Activated naive CD4-positive, alpha-beta T cell treated with anti-CD3 and anti-CD28 coated beads for 36 hours (primary cell): Measurements from ENCODE around the gene RUVBL2. TPM values are rescaled to one million over a fixed set of nuclear protein-coding genes. Genes with fewer than 3 reads are reported as not detected.

Source experiments
- CTCF ChIA-PET: fragments of 350-600 bp; sonication (Branson Sonifier 250); formaldehyde crosslinking; loops from one replicate; lab custom pipeline; 2021; ENCODE audit warnings: antibody characterized with exemption; lab: Charles Lee
- DNase-seq: peaks from one replicate; pipeline ENCODE4 v3.0.0-alpha.2; 2020
- H3K27ac Mint-ChIP-seq: one replicate; pipeline ENCODE4 v1.8.0; 2021; ENCODE audit warnings: mild to moderate bottlenecking, mixed read lengths
- H3K27me3 Mint-ChIP-seq: one replicate; pipeline ENCODE4 v1.8.0; 2021; ENCODE audit warnings: low read depth, mixed read lengths
- H3K36me3 Mint-ChIP-seq: one replicate; pipeline ENCODE4 v1.8.0; 2021; ENCODE audit warnings: low read depth, mixed read lengths
- H3K4me1 Mint-ChIP-seq: one replicate; pipeline ENCODE4 v1.8.0; 2021; ENCODE audit warnings: low read depth, mixed read lengths
- H3K4me3 Mint-ChIP-seq: one replicate; pipeline ENCODE4 v1.8.0; 2021; ENCODE audit warnings: mild to moderate bottlenecking, moderate library complexity, mixed read lengths
- H3K9me3 Mint-ChIP-seq: one replicate; pipeline ENCODE4 v1.8.0; 2021; ENCODE audit warnings: mixed read lengths
- intact Hi-C: fragments of 100-400 bp; cut with micrococcal nuclease; formaldehyde crosslinking; loops from one replicate; pipeline ENCODE4 v1.15.1; 2023
- total RNA-seq, 2 experiments: library from RNA; stranded (reverse); gene quantifications; one replicate each; pipeline ENCODE4 v1.2.3, GENCODE V29; 2021

The RUVBL2 gene
- total RNA-seq, 2 experiments from 2014 or later = 119 to 126 TPM

DNA sequence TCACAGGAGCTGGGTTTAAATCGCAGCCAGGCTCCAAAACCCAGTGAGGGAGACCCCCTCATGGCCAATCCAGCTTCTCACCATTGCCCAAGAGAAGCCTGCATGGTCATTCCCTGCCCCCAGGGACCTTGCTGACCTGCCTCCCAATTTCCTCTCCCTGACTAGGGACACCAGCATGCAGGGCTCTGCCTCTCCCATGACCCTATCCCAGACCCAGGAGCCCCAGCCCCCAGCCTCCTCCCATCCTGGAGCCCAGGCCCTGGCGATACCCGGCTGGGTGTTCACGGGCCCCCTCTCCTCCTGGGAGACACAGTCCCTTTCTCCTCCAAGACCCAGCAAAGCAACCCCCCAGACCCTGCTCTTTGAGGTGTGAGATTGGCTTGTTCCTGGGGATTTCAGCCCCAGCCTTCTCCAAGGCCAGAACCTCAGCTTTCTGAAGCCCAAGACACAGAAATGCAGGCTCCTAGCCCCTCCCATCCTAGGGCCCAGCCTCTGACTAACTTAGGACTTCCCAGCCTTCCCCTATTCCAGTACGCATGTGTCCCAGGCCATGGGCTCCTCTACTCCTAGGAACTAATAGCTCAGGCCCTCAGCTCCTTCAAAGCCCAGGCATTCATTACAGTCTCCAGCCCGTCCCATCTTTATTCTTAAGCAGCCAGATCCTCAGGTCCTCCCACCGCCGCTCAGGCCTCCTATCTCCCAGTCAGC, 1.7 kb upstream of the RUVBL2 start:
- H3K4me3 Mint-ChIP-seq = peak overlapping the region; percentile 83
- H3K27ac Mint-ChIP-seq = peak overlapping the region; percentile 88
- no peak for DNase-seq
- H3K36me3 Mint-ChIP-seq = peaks cover 20% of the 10 kb centered on the region
- intact Hi-C loops = loop anchor here (2.0 to 10.0 kb wide), 6 partner anchors 27 to 627 kb away; partner anchors contain the start of genes CA11, LIN7B, SYNGR4 and TMEM143
- H3K9me3 Mint-ChIP-seq = no peaks in the 10 kb centered on the region
- H3K27me3 Mint-ChIP-seq = no peaks in the 10 kb centered on the region
- CTCF ChIA-PET = interaction anchor here (0.9 to 3.8 kb wide), 7 partner anchors 8 to 207 kb away, joined by 3 to 22 read pairs (median 8); partner anchors contain the start of gene LHB
- H3K4me1 Mint-ChIP-seq = peaks cover 51% of the 10 kb centered on the region

DNA sequence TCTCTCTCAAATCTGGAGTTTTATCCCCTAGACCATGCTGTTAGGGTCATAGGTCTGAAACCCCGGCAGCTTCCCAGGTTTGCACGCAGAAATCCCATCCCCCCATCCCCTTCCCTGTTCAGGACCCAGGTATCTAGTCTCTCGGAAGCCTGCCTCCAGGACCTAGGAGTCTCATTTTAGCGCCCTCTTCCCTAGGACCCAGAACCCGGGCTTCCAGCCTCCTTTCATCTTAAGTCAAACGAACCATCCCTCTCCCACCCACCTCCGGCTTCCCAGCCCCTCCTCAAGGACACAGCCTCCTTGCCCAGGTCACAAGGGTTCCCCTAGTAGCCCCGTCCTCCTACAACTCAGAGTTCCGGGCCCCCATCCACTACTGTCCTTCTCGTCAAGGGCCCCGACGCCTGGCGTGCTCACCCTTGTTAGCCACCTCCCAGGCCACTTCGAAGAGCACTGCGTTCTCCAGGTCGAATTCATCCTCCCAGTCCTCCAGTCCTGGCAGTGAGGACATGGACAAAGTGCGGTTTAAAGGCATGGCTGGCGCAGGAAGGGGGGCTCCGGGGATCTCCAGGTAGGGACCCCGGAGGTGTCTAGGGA, 1.0 kb upstream of the RUVBL2 start:
- H3K27me3 Mint-ChIP-seq = no peaks in the 10 kb centered on the region
- H3K36me3 Mint-ChIP-seq = peaks cover 21% of the 10 kb centered on the region
- peak; percentile 30 for DNase-seq
- CTCF ChIA-PET = interaction anchor here (0.7 to 3.8 kb wide), 23 partner anchors 9 to 206 kb away, joined by 3 to 22 read pairs (median 5); partner anchors contain the start of genes BCAT2, FTL, LHB and LIN7B
- H3K4me1 Mint-ChIP-seq = peaks cover 45% of the 10 kb centered on the region
- H3K9me3 Mint-ChIP-seq = no peaks in the 10 kb centered on the region
- intact Hi-C loops = loop anchor here (1.0 to 10.0 kb wide), 12 partner anchors 26 to 628 kb away; partner anchors contain the start of genes CA11, CGB2, FTL and LIN7B
- H3K27ac Mint-ChIP-seq = peak overlapping the region; percentile 88
- H3K4me3 Mint-ChIP-seq = peak overlapping the region; percentile 83

DNA sequence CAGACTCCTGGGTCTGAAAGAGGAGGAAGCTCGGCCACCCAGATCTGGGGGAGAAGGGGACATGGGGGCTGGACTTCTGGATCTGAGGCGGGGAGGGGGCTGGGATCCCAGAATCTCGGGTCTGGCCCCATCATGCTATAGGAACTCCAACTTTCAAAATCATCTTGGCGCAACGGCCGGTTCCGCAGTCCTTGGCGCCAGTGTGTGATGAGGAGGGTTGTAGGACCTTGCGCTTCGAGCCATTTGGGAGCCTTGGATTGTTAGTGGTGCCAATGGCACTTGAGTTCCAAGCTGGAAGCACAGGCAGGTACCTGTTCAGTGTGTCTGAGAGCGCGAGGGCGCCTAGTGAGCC, 324 bp downstream of the RUVBL2 start:
- peak overlapping the region; percentile 94 for H3K27ac Mint-ChIP-seq
- H3K4me1 Mint-ChIP-seq = peaks cover 41% of the 10 kb centered on the region
- peak overlapping the region; percentile 83 for H3K4me3 Mint-ChIP-seq
- intact Hi-C loops = loop anchor here (5.0 to 10.0 kb wide), 3 partner anchors 201 to 629 kb away; partner anchors contain the start of genes CA11, SYNGR4 and TMEM143
- peaks cover 17% of the 10 kb centered on the region for H3K36me3 Mint-ChIP-seq
- CTCF ChIA-PET = interaction anchor here (0.6 to 3.8 kb wide), 23 partner anchors 10 to 298 kb away, joined by 3 to 22 read pairs (median 5); partner anchors contain the start of genes BCAT2, CGB2, CGB7 and FTL
- no peak for DNase-seq
- no peaks in the 10 kb centered on the region for H3K27me3 Mint-ChIP-seq
- H3K9me3 Mint-ChIP-seq = no peaks in the 10 kb centered on the region

DNA sequence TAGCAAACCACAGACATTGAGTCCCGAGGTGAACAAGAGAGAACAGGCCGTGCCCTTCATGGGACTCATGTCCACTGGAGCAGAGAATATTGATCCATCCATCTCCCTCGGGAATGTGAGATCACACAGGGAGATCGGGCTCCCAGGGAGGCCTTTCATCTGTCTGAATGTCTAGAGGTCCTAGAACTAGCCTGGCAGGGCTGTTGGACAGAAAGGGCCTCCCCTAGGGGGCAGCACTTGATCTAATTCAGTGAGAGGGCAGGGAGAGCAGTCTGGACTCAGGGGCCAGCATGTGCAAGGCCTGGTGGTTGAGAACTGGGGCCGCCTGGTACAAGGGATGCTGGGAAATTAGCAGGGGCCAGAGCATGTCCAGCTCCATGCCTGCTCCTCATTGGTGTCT, 4.3 kb downstream of the RUVBL2 start:
- Mint-ChIP-seq H3K9me3 (no peaks in the 10 kb centered on the region), H3K4me3 (no peak overlapping the region), H3K27me3 (no peaks in the 10 kb centered on the region), H3K27ac (no peak overlapping the region), H3K4me1 (peaks cover 29% of the 10 kb centered on the region), H3K36me3 (peaks cover 28% of the 10 kb centered on the region)
- intact Hi-C loops = loop anchor here (1.0 to 10.0 kb wide), 4 partner anchors 77 to 633 kb away; partner anchors contain the start of genes SYNGR4 and TMEM143
- DNase-seq = peak; percentile 73
- CTCF ChIA-PET = interaction anchor here (0.6 to 1.7 kb wide), 9 partner anchors 9 to 228 kb away, joined by 3 to 12 read pairs (median 3); no protein-coding TSS in a partner anchor

DNA sequence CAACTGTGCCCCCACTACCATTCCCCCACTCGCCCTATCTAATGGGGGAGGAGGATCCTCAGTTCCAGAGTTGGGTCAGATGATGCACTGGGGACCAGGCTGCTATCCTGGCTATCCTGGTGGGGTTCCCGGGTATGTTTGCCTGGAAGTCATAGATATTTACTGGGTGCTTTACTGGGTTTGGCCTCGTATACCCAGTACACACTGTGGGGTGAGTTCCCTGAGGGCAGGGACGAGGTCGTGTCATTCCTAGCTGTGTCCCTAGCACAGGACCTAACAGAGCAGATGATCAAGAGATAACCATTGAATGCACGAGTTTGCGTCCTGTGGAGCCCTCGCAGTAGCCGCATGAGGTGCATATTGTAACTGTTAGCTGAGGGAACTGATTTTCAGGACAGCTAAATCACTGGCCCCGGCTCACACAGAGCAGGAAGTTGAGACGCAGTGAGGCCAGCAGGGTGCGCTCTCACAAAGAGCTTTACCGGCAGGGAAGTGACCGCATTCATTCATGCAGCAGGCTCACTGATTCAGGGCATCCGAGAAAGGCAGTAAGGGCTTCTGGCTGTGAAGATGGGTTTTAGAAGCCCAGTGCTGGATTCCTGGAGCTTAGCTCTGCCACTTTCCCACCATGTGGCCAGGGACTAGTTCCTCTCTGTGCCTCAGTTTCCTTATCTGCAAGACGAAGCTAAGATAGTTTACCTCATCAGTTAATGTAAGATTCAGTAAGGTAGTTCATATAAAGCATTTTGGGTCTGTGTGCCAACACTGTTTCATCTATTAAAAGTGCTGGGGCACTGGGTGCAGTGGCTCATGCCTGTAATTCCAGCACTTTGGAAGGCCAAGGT, 6.0 kb downstream of the RUVBL2 start:
- no peaks in the 10 kb centered on the region for H3K9me3 Mint-ChIP-seq
- DNase-seq = peak; percentile 76
- intact Hi-C loops = loop anchor here (5.0 to 10.0 kb wide), 3 partner anchors 195 to 635 kb away; partner anchors contain the start of genes SYNGR4 and TMEM143
- H3K36me3 Mint-ChIP-seq = peaks cover 36% of the 10 kb centered on the region
- peaks cover 22% of the 10 kb centered on the region for H3K4me1 Mint-ChIP-seq
- no peaks in the 10 kb centered on the region for H3K27me3 Mint-ChIP-seq
- H3K4me3 Mint-ChIP-seq = no peak overlapping the region
- CTCF ChIA-PET = interaction anchor here (0.5 to 2.3 kb wide), 20 partner anchors 13 to 321 kb away, joined by 3 to 8 read pairs (median 3); partner anchors contain the start of genes CGB2 and LHB
- H3K27ac Mint-ChIP-seq = no peak overlapping the region

DNA sequence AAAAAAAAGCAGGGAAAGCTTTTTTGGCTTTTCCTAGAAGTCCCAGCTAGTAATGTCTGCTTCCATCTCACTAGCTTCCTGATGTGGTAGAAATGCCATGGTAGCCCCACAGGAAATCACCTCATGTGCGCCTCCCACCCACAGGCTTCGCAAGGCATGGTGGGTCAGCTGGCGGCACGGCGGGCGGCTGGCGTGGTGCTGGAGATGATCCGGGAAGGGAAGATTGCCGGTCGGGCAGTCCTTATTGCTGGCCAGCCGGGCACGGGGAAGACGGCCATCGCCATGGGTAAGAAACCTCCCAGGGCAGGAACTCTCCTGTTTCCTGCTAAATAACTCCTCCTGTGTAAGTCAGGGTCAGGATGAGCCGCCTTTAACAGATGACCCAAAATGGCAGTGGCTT, 10.4 kb downstream of the RUVBL2 start:
- intact Hi-C loops = no loop called here
- peaks cover 6% of the 10 kb centered on the region for H3K4me1 Mint-ChIP-seq
- no peak for DNase-seq
- peaks cover 33% of the 10 kb centered on the region for H3K36me3 Mint-ChIP-seq
- H3K9me3 Mint-ChIP-seq = no peaks in the 10 kb centered on the region
- H3K27me3 Mint-ChIP-seq = no peaks in the 10 kb centered on the region
- no peak overlapping the region for H3K27ac Mint-ChIP-seq
- H3K4me3 Mint-ChIP-seq = no peak overlapping the region
- CTCF ChIA-PET = interaction anchor here (0.7 to 1.1 kb wide), 2 partner anchors 10 to 50 kb away, joined by 3 read pairs; partner anchors contain the start of gene BAX

DNA sequence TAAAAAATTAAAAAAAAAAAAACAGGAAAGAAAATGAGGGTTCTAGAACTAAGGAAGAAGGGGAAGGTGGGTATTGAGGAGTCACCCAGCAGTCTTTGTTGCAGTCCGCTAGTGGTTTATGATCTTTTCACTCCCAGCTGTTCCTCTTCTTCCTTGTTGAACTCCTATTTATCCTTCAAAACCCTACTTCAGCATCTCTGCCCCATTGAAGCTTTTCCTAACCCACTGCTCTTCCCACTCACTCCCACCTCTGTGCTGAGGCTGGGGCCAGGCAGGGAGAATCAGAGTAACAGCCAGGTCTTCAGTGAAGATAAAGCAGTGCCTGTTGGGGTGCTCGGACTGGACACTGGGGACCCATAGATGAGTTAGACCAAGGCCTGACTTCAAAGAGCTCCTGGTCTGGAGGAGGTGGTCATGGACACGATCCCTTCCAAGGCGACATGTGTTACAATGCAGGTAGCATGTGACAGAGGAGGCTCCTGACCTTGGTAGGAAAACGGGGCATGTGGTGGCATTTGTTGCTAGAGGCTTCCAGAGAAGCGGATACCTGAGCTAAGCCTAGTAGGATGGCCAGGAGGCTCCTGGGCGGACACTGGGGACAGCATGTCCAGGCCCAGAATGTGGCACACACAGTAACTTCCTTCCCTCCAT, 11.4 kb downstream of the RUVBL2 start:
- Mint-ChIP-seq H3K9me3 (no peaks in the 10 kb centered on the region), H3K4me3 (no peak overlapping the region), H3K36me3 (peaks cover 33% of the 10 kb centered on the region), H3K4me1 (no peaks in the 10 kb centered on the region), H3K27ac (no peak overlapping the region), H3K27me3 (no peaks in the 10 kb centered on the region)
- CTCF ChIA-PET = interaction anchor here (1.3 kb wide), 1 partner anchor 13 kb away, joined by 3 read pairs; no protein-coding TSS in a partner anchor
- intact Hi-C loops = no loop called here
- no peak for DNase-seq

DNA sequence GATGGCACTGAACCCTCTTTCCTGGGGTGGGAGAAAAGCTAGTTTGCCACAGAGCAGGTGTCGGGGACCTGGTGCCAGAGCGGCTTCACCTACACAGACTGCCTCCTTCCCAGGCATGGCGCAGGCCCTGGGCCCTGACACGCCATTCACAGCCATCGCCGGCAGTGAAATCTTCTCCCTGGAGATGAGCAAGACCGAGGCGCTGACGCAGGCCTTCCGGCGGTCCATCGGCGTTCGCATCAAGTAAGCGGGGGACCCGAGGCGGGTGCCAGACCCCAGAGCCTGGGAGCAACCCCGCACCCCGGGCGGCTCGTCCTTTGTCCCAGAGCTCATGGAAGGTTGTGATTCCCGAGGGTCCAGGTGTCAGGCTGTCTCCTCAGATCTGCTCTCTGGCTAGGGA, 13.2 kb downstream of the RUVBL2 start:
- intact Hi-C loops = no loop called here
- Mint-ChIP-seq H3K27ac (no peak overlapping the region), H3K4me1 (no peaks in the 10 kb centered on the region), H3K27me3 (no peaks in the 10 kb centered on the region), H3K9me3 (no peaks in the 10 kb centered on the region), H3K36me3 (peaks cover 36% of the 10 kb centered on the region), H3K4me3 (no peak overlapping the region)
- DNase-seq = no peak
- CTCF ChIA-PET = no interaction called here

DNA sequence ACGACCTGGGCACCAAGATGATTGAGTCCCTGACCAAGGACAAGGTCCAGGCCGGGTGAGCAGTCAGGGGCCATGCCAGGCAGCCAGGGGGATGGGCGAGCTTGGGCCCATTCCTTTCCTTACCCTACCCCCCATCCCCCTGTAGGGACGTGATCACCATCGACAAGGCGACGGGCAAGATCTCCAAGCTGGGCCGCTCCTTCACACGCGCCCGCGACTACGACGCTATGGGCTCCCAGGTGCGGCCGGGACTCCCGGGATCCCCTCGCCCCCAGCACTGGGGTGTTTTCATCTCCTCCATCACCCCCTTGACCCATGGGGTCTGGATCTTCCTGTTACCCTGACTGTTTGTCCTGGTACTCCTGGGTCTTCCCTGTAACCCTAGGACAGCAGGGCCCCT, 16.1 kb downstream of the RUVBL2 start:
- Mint-ChIP-seq H3K36me3 (peaks cover 22% of the 10 kb centered on the region), H3K27ac (no peak overlapping the region), H3K4me1 (no peaks in the 10 kb centered on the region), H3K27me3 (no peaks in the 10 kb centered on the region), H3K9me3 (no peaks in the 10 kb centered on the region), H3K4me3 (no peak overlapping the region)
- CTCF ChIA-PET = no interaction called here
- DNase-seq = no peak
- intact Hi-C loops = no loop called here

DNA sequence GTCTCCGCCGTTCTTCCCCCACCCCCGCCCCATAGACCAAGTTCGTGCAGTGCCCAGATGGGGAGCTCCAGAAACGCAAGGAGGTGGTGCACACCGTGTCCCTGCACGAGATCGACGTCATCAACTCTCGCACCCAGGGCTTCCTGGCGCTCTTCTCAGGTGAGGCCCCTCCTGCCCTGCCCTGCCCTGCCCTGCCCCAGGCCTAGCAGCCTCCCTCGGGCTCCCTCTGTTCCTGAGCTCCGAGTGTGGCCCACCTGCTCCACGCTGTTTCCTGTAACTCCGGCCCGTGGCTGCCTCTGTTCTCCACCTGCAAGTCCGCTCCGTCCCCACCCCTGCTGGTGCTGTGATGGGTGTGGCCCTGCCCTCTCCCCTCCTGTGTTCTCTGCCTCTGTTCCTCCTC, 16.8 kb downstream of the RUVBL2 start:
- no peaks in the 10 kb centered on the region for H3K9me3 Mint-ChIP-seq
- no peaks in the 10 kb centered on the region for H3K27me3 Mint-ChIP-seq
- no peak for DNase-seq
- intact Hi-C loops = no loop called here
- CTCF ChIA-PET = no interaction called here
- H3K36me3 Mint-ChIP-seq = peaks cover 19% of the 10 kb centered on the region
- no peak overlapping the region for H3K4me3 Mint-ChIP-seq
- H3K27ac Mint-ChIP-seq = no peak overlapping the region
- no peaks in the 10 kb centered on the region for H3K4me1 Mint-ChIP-seq

DNA sequence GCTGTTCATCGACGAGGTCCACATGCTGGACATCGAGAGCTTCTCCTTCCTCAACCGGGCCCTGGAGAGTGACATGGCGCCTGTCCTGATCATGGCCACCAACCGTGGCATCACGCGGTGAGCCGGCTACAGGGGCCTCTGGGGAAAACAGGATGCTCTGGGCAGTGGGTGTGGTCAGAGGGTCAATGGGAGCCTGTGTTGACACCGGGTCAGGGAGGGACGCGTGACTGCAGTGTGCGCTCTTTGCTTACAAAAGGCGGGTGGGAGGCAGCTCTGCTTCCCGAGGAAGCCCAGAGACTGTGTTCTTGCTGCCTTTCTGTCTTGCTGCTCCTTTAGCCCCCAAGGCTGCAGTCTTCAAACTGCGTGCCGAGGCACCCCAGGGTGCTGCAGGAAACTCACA, 17.5 kb downstream of the RUVBL2 start:
- H3K4me3 Mint-ChIP-seq = no peak overlapping the region
- no peaks in the 10 kb centered on the region for H3K27me3 Mint-ChIP-seq
- CTCF ChIA-PET = no interaction called here
- no peak overlapping the region for H3K27ac Mint-ChIP-seq
- intact Hi-C loops = no loop called here
- H3K4me1 Mint-ChIP-seq = no peaks in the 10 kb centered on the region
- DNase-seq = no peak
- H3K9me3 Mint-ChIP-seq = no peaks in the 10 kb centered on the region
- H3K36me3 Mint-ChIP-seq = peaks cover 22% of the 10 kb centered on the region
